ENCODE measurements around the gene EPAS1.

DNA sequence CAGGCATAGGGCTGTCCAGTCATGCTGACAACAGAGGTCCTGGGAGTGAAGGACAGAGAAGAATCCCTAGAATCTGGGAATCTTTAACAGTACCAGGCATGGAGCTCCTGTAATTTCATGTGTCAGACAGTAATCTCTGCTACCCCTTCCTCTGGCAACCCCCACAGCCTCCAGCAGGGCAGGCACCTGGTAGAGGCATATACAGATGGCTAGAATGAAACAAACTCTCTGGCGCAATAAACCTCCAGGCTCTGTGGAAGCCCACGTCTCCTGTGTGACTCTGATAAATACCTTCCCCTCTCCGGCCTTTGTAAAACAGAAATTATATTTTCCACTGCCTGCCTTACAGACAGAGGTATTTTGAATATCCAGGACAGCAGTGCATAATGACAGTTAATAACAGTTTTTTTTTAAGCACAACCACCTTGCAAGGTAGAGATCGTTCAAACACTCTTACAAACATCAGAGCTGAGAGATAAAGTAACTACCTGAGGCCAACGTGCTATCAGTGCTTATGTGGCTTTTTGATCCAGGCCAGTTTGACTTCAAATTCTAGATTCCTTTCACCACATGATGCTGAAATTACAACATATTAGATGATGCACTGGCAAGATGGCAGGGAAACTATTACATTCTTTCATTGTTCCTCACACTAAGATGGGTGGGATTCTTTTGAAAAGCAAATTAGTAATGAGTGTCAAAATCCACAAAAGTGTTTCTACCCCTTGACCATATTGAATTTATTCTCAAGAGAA, 134.5 kb downstream of the EPAS1 start:
- TF ChIP-seq, protein P1, sequence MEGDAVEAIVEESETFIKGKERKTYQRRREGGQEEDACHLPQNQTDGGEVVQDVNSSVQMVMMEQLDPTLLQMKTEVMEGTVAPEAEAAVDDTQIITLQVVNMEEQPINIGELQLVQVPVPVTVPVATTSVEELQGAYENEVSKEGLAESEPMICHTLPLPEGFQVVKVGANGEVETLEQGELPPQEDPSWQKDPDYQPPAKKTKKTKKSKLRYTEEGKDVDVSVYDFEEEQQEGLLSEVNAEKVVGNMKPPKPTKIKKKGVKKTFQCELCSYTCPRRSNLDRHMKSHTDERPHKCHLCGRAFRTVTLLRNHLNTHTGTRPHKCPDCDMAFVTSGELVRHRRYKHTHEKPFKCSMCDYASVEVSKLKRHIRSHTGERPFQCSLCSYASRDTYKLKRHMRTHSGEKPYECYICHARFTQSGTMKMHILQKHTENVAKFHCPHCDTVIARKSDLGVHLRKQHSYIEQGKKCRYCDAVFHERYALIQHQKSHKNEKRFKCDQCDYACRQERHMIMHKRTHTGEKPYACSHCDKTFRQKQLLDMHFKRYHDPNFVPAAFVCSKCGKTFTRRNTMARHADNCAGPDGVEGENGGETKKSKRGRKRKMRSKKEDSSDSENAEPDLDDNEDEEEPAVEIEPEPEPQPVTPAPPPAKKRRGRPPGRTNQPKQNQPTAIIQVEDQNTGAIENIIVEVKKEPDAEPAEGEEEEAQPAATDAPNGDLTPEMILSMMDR (IDR thresholded peaks at IDR 0.05), result no peak
- TF ChIP-seq EZH2 (IDR thresholded peaks at IDR 0.05), result no peak
- TF ChIP-seq EZH2phosphoT487 (IDR thresholded peaks at IDR 0.05), result no peak
